GM23248 (cell line): ENCODE measurements around the gene SIK2. TPM values are rescaled to one million over a fixed set of nuclear protein-coding genes. Genes with fewer than 3 reads are reported as not detected.
"Not testable (repeated sequence)": the region's sequence is repeated elsewhere in the genome, so short reads cannot be mapped to it uniquely, and the experiment has no call there.

Source experiments
- DNase-seq: peaks from one replicate; pipeline ENCODE4 v3.0.0-alpha.2; 2015
- H2AFZ ChIP-seq: fragments of 200-600 bp; sonication (generic); 2 replicates; pipeline ENCODE4 v1.6.1; 2016; ENCODE audit warnings: antibody characterized with exemption
- H3F3A ChIP-seq: fragments of 200-600 bp; sonication (generic); 2 replicates; pipeline ENCODE4 v1.6.1; 2016; ENCODE audit warnings: mild to moderate bottlenecking, antibody characterized with exemption, mixed run types; ENCODE audit not compliant: insufficient read depth
- H3K27ac ChIP-seq: fragments of 200-600 bp; sonication (generic); 2 replicates; pipeline ENCODE4 v1.5.1; 2016; ENCODE audit warnings: mild to moderate bottlenecking
- H3K27me3 ChIP-seq: fragments of 200-600 bp; sonication (generic); replicated peaks from 2 replicates; pipeline ENCODE4 v1.6.1; 2016; ENCODE audit warnings: mild to moderate bottlenecking; ENCODE audit not compliant: insufficient read depth
- H3K36me3 ChIP-seq: fragments of 200-600 bp; sonication (generic); 2 replicates; pipeline ENCODE4 v1.6.1; 2016; ENCODE audit warnings: low read depth, mild to moderate bottlenecking
- H3K4me1 ChIP-seq: fragments of 200-600 bp; sonication (generic); 2 replicates; pipeline ENCODE4 v1.6.1; 2016; ENCODE audit warnings: mild to moderate bottlenecking; ENCODE audit not compliant: insufficient read depth
- H3K4me2 ChIP-seq: fragments of 200-600 bp; sonication (generic); one replicate; pipeline ENCODE4 v1.6.1; 2016; ENCODE audit warnings: mild to moderate bottlenecking; ENCODE audit not compliant: unreplicated experiment
- H3K4me3 ChIP-seq: fragments of 200-600 bp; sonication (generic); 2 replicates; pipeline ENCODE4 v1.5.1; 2016; ENCODE audit warnings: mild to moderate bottlenecking
- H3K79me2 ChIP-seq: fragments of 200-600 bp; sonication (generic); 2 replicates; pipeline ENCODE4 v1.6.1; 2016; ENCODE audit warnings: mild to moderate bottlenecking; ENCODE audit not compliant: insufficient read depth
- H3K9ac ChIP-seq: fragments of 200-600 bp; sonication (generic); 2 replicates; pipeline ENCODE4 v1.6.1; 2016; ENCODE audit warnings: mild to moderate bottlenecking
- H3K9me2 ChIP-seq: fragments of 200-600 bp; sonication (generic); 2 replicates; pipeline ENCODE4 v1.6.1; 2016; ENCODE audit warnings: mixed run types, mild to moderate bottlenecking, moderate library complexity; ENCODE audit not compliant: insufficient read depth
- H3K9me3 ChIP-seq: fragments of 200-600 bp; sonication (generic); one replicate; pipeline ENCODE4 v1.6.1; 2017; ENCODE audit warnings: low read depth
- H4K20me1 ChIP-seq: fragments of 200-600 bp; sonication (generic); 2 replicates; pipeline ENCODE4 v1.6.0; 2016; ENCODE audit not compliant: insufficient read depth
- EZH2 ChIP-seq: fragments of 200-600 bp; sonication (generic); IDR thresholded peaks from 2 replicates; pipeline ENCODE4 v1.6.1; 2018; ENCODE audit warnings: antibody characterized with exemption, mild to moderate bottlenecking; ENCODE audit not compliant: insufficient read depth, poor library complexity, severe bottlenecking
- EZH2phosphoT487 ChIP-seq: fragments of 200-600 bp; sonication (generic); IDR thresholded peaks from 2 replicates; pipeline ENCODE4 v1.6.1; 2018; ENCODE audit warnings: antibody characterized with exemption, moderate library complexity, mild to moderate bottlenecking, low read depth; ENCODE audit not compliant: insufficient read depth
- WGBS, 2 experiments: methylation state at CpG; one replicate each; pipeline ENCODE4 v1.1.6; 2015 to 2017; ENCODE audit warnings: low lambda C conversion rate in 2 of 2, low coverage in 1 of 2; ENCODE audit errors: missing lambda C conversion rate in 2 of 2; 5-methylcytosine and 5-hydroxymethylcytosine counted together
- in situ Hi-C: fragments of 300-500 bp; cut with MboI; formaldehyde crosslinking; loops from 2 replicates; pipeline ENCODE4 v1.15.0; 2020
- polyA plus RNA-seq: library from polyadenylated mRNA; unstranded; fragments of >200 nt; fragmentation: Nextera tagmentation; extraction: Ambion mirVana; gene quantifications from 2 replicates; pipeline ENCODE4 v1.2.1, GENCODE V29; 2016
- total RNA-seq: library from RNA; depleted of rRNA; stranded (reverse); fragments of >200 nt; shearing (Covaris generic); gene quantifications from 2 replicates; pipeline ENCODE4 v1.2.3, GENCODE V29; 2014

Gene SIK2
- total and polyA plus RNA-seq, 2 experiments from 2014 or later = 5.9 to 14.8 TPM

DNA sequence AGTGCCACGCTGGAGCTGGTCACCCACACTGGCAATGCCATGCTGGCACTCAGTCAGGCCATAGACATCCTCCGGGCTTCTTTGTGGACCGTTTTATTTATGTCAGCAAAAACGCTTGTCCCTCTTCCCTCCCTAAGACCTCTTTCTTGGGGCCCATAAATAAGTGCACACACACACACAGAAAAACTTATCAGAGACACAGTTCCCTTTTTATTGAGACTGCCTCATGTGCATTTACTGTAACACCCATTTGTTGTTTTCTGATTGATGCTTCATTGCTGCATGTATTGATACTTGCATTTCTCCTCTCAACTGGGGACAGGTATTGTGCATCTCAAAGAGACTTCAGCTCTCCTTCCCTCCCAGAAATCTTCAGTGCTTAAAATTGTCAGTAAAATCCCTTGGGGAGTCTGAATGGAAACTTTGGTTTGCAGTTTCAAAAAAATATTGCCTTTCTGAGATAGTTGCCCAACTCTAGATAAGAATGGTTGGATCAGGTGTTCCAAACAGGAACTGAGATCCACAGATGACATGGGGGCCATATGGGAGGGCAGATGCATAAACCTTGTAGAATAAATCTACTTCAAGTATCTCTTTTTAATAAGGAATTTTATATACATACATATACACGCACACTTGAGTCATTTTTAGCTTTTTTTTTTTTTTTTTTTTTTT is 113.0 kb downstream of the SIK2 start:
- Histone ChIP-seq H3K4me3 (no peak overlapping the region), H2AFZ (no peak overlapping the region), H3K27ac (no peak overlapping the region), H3K79me2 (no peaks in the 10 kb centered on the region), H4K20me1 (no peaks in the 10 kb centered on the region), H3K9me2 (no peaks in the 10 kb centered on the region), H3K4me2 (no peak overlapping the region), H3K36me3 (peaks cover 25% of the 10 kb centered on the region), H3F3A (peaks cover 13% of the 10 kb centered on the region; the same call in 1 of the 2 replicates), H3K9me3 (no peaks in the 10 kb centered on the region), H3K9ac (no peak overlapping the region), H3K27me3 (no peaks in the 10 kb centered on the region), H3K4me1 (peaks cover 15% of the 10 kb centered on the region)
- TF ChIP-seq EZH2 = no peak
- TF ChIP-seq EZH2phosphoT487 = no peak
- WGBS, 2 experiments = 87 to 89% methylated on average over 5 of the region's 5 CpGs
- no peak for DNase-seq
- in situ Hi-C loops = no loop called here

DNA sequence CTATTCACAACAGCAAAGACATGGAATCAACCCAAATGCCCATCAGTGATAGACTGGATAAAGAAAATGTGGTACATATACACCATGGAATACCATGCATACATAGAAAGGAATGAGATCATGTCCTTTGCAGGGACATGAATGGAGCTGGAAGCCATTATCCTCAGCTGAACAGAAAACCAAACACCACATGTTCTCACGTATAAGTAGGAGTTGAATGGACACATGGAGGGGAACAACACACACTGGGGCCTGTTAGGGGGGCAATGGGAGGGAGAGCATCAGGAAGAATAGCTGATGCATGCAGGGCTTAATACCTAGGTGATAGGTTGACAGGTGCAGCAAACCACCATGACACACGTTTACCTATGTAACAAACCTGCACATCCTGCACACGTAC is 115.4 kb downstream of the SIK2 start:
- H3K9me2 ChIP-seq, DNase-seq, H4K20me1 ChIP-seq, H3K79me2 ChIP-seq, in situ Hi-C loops, H3K27ac ChIP-seq, H2AFZ ChIP-seq, H3K9ac ChIP-seq, H3K27me3 ChIP-seq, H3K4me3 ChIP-seq, H3K9me3 ChIP-seq, H3K4me2 ChIP-seq: not testable (repeated sequence)
- peaks cover 34% of the 10 kb centered on the region for H3K36me3 ChIP-seq
- WGBS, 2 experiments = 97 to 98% methylated on average over 3 of the region's 3 CpGs
- peaks cover 13% of the 10 kb centered on the region; the same call in 1 of the 2 replicates for H3F3A ChIP-seq
- H3K4me1 ChIP-seq = peaks cover 15% of the 10 kb centered on the region

- TF ChIP-seq EZH2phosphoT487 (no peak), EZH2 (no peak)
- H3K79me2 ChIP-seq = no peaks in the 10 kb centered on the region
- peaks cover 29% of the 10 kb centered on the region; the same call in 1 of the 2 replicates for H3K36me3 ChIP-seq
- peaks cover 13% of the 10 kb centered on the region; the same call in 1 of the 2 replicates for H3F3A ChIP-seq
- no peaks in the 10 kb centered on the region for H3K9me2 ChIP-seq
- no peak overlapping the region for H2AFZ ChIP-seq
- in situ Hi-C loops = no loop called here
- H3K9ac ChIP-seq = no peak overlapping the region
- no peaks in the 10 kb centered on the region for H4K20me1 ChIP-seq
- peaks cover 15% of the 10 kb centered on the region for H3K4me1 ChIP-seq
- 65 to 75% methylated on average over 6 of the region's 6 CpGs for WGBS, 2 experiments
- H3K27ac ChIP-seq = no peak overlapping the region
- H3K4me2 ChIP-seq = no peak overlapping the region
- peak; percentile 51 for DNase-seq
- H3K9me3 ChIP-seq = no peaks in the 10 kb centered on the region
- H3K4me3 ChIP-seq = no peak overlapping the region
- no peaks in the 10 kb centered on the region for H3K27me3 ChIP-seq
Measured at GRCh38 chr11:111718436-111718835, 116.2 kb downstream of the SIK2 start.

GRCh38 chr11:111718859-111719258 is 116.6 kb downstream of the SIK2 start:
- peaks cover 15% of the 10 kb centered on the region for H3K4me1 ChIP-seq
- no peaks in the 10 kb centered on the region for H3K9me3 ChIP-seq
- H3K27ac ChIP-seq = no peak overlapping the region
- 94 to 98% methylated on average over 5 of the region's 5 CpGs for WGBS, 2 experiments
- DNase-seq = no peak
- H3K27me3 ChIP-seq = no peaks in the 10 kb centered on the region
- no peaks in the 10 kb centered on the region for H4K20me1 ChIP-seq
- no peak overlapping the region for H3K9ac ChIP-seq
- H3K9me2 ChIP-seq = no peaks in the 10 kb centered on the region
- H3K79me2 ChIP-seq = no peaks in the 10 kb centered on the region
- in situ Hi-C loops = no loop called here
- TF ChIP-seq EZH2 = no peak
- TF ChIP-seq EZH2phosphoT487 = no peak
- no peak overlapping the region for H2AFZ ChIP-seq
- H3K4me2 ChIP-seq = no peak overlapping the region
- no peak overlapping the region for H3K4me3 ChIP-seq
- H3K36me3 ChIP-seq = peaks cover 25% of the 10 kb centered on the region; the same call in 1 of the 2 replicates
- peaks cover 13% of the 10 kb centered on the region; the same call in 1 of the 2 replicates for H3F3A ChIP-seq
